H9 (cell line): ENCODE measurements around the gene ALG8. TPM values are rescaled to one million over a fixed set of nuclear protein-coding genes. Genes with fewer than 3 reads are reported as not detected.

ENCODE experiments used
- DNase-seq: peaks from one replicate; pipeline ENCODE4 v3.0.0-alpha.2; 2017
- H2AFZ ChIP-seq: one replicate; pipeline ENCODE4 v1.6.1; 2013; ENCODE audit warnings: mild to moderate bottlenecking, low read length, control low read depth, moderate library complexity
- H2AK5ac ChIP-seq: 2 replicates; pipeline ENCODE4 v1.6.1; 2013; ENCODE audit warnings: low read length, control low read depth, mixed read lengths; ENCODE audit not compliant: insufficient read length
- H2BK120ac ChIP-seq: one replicate; pipeline ENCODE4 v1.6.1; 2013; ENCODE audit warnings: low read depth, mild to moderate bottlenecking, low read length, control low read depth, inconsistent platforms; ENCODE audit not compliant: poor library complexity, severe bottlenecking
- H2BK12ac ChIP-seq: 2 replicates; pipeline ENCODE4 v1.6.1; 2013; ENCODE audit warnings: low read length, control low read depth, mixed read lengths, low read depth; ENCODE audit not compliant: insufficient read length
- H2BK15ac ChIP-seq: 2 replicates; pipeline ENCODE4 v1.6.1; 2013; ENCODE audit warnings: low read depth, low read length, control low read depth
- H2BK20ac ChIP-seq: one replicate; pipeline ENCODE4 v1.6.1; 2013; ENCODE audit warnings: low read depth, mild to moderate bottlenecking, low read length, control low read depth, inconsistent platforms; ENCODE audit not compliant: poor library complexity, severe bottlenecking
- H2BK5ac ChIP-seq: 2 replicates; pipeline ENCODE4 v1.6.1; 2013; ENCODE audit warnings: low read length, control low read depth, mixed read lengths; ENCODE audit not compliant: insufficient read length
- H3K14ac ChIP-seq: 2 replicates; pipeline ENCODE4 v1.6.1; 2013; ENCODE audit warnings: low read length, control low read depth; ENCODE audit not compliant: insufficient read depth
- H3K18ac ChIP-seq: 2 replicates; pipeline ENCODE4 v1.6.1; 2013; ENCODE audit warnings: low read depth, mild to moderate bottlenecking, mixed read lengths, low read length, control low read depth; ENCODE audit not compliant: insufficient read length
- H3K23ac ChIP-seq: 2 replicates; pipeline ENCODE4 v1.6.1; 2013; ENCODE audit warnings: low read length, control low read depth, mixed read lengths, low read depth; ENCODE audit not compliant: insufficient read length
- H3K23me2 ChIP-seq: 2 replicates; pipeline ENCODE4 v1.6.1; 2013; ENCODE audit warnings: low read depth, mild to moderate bottlenecking, mixed read lengths, low read length, control low read depth; ENCODE audit not compliant: insufficient read length, poor library complexity, severe bottlenecking
- H3K27ac ChIP-seq: 2 replicates; pipeline ENCODE4 v1.5.1; 2013; ENCODE audit warnings: low read length, control low read depth, mixed read lengths, low read depth; ENCODE audit not compliant: insufficient read length
- H3K27me3 ChIP-seq: 2 replicates; pipeline ENCODE4 v1.6.1; 2013; ENCODE audit warnings: low read length, control low read depth, inconsistent platforms; ENCODE audit not compliant: insufficient read depth
- H3K4ac ChIP-seq: 2 replicates; pipeline ENCODE4 v1.6.1; 2013; ENCODE audit warnings: low read depth, mild to moderate bottlenecking, control low read depth, inconsistent platforms, low read length, moderate library complexity
- H3K4me1 ChIP-seq: 2 replicates; pipeline ENCODE4 v1.6.1; 2013; ENCODE audit warnings: low read length, control low read depth, inconsistent platforms; ENCODE audit not compliant: insufficient read depth
- H3K4me2 ChIP-seq: 2 replicates; pipeline ENCODE4 v1.6.1; 2013; ENCODE audit warnings: low read length, control low read depth, mixed read lengths; ENCODE audit not compliant: insufficient read length, insufficient read depth
- H3K56ac ChIP-seq: 2 replicates; pipeline ENCODE4 v1.6.1; 2013; ENCODE audit warnings: low read depth, mild to moderate bottlenecking, mixed read lengths, low read length, control low read depth; ENCODE audit not compliant: insufficient read length
- H3K79me1 ChIP-seq: 2 replicates; pipeline ENCODE4 v1.6.1; 2013; ENCODE audit warnings: low read depth, mild to moderate bottlenecking, moderate library complexity, low read length, control low read depth, inconsistent platforms; ENCODE audit not compliant: insufficient read depth, poor library complexity, severe bottlenecking
- H3K79me2 ChIP-seq: 2 replicates; pipeline ENCODE4 v1.6.1; 2013; ENCODE audit warnings: low read length, control low read depth, inconsistent platforms; ENCODE audit not compliant: insufficient read depth
- H3K9ac ChIP-seq: 2 replicates; pipeline ENCODE4 v1.6.1; 2013; ENCODE audit warnings: low read length, control low read depth, mixed read lengths; ENCODE audit not compliant: insufficient read length; ENCODE audit errors: extremely low read depth
- H3K9me3 ChIP-seq: one replicate; pipeline ENCODE4 v1.6.1; 2013; ENCODE audit warnings: low read depth, low read length, inconsistent platforms; ENCODE audit not compliant: control insufficient read depth
- H3T11ph ChIP-seq: one replicate; pipeline ENCODE4 v1.6.1; 2013; ENCODE audit warnings: mild to moderate bottlenecking, low read length, control low read depth, inconsistent platforms
- H4K20me1 ChIP-seq: one replicate; pipeline ENCODE4 v1.6.1; 2013; ENCODE audit not compliant: control insufficient read depth, insufficient read length, insufficient read depth
- H4K5ac ChIP-seq: 2 replicates; pipeline ENCODE4 v1.6.1; 2013; ENCODE audit warnings: low read depth, mild to moderate bottlenecking, mixed read lengths, low read length, control low read depth; ENCODE audit not compliant: insufficient read length
- H4K8ac ChIP-seq: replicated peaks from 2 replicates; pipeline ENCODE4 v1.6.1; 2013; ENCODE audit warnings: low read length, control low read depth, mixed read lengths, low read depth; ENCODE audit not compliant: insufficient read length
- H4K91ac ChIP-seq: 2 replicates; pipeline ENCODE4 v1.6.1; 2013; ENCODE audit warnings: low read depth, mild to moderate bottlenecking, moderate library complexity, mixed read lengths, low read length, control low read depth; ENCODE audit not compliant: insufficient read length
- H3K27ac Mint-ChIP-seq, 3 experiments: 2 replicates in 2 of 3; 3 replicates in 1 of 3; pipeline ENCODE4 v1.8.0; 2020 to 2021; ENCODE audit warnings: mixed read lengths in 3 of 3, mild to moderate bottlenecking in 1 of 3, moderate library complexity in 1 of 3
- H3K27me3 Mint-ChIP-seq: 2 replicates; pipeline ENCODE4 v1.8.0; 2021; ENCODE audit warnings: low read depth, mild to moderate bottlenecking, moderate library complexity, mixed read lengths
- H3K36me3 Mint-ChIP-seq, 3 experiments: 2 replicates in 2 of 3; 3 replicates in 1 of 3; pipeline ENCODE4 v1.8.0; 2020 to 2021; ENCODE audit warnings: low read depth in 3 of 3, mixed read lengths in 3 of 3; ENCODE audit not compliant: insufficient read depth in 1 of 3
- H3K4me1 Mint-ChIP-seq, 2 experiments: 2 replicates each; pipeline ENCODE4 v1.8.0; 2020; ENCODE audit warnings: mixed read lengths in 2 of 2
- H3K4me3 Mint-ChIP-seq, 2 experiments: 2 replicates in 1 of 2; 3 replicates in 1 of 2; pipeline ENCODE4 v1.8.0; 2020 to 2021; ENCODE audit warnings: mild to moderate bottlenecking in 2 of 2, mixed read lengths in 2 of 2, moderate library complexity in 1 of 2
- H3K9me3 Mint-ChIP-seq, 2 experiments: 2 replicates in 1 of 2; 3 replicates in 1 of 2; pipeline ENCODE4 v1.8.0; 2020; ENCODE audit warnings: mild to moderate bottlenecking in 2 of 2, mixed read lengths in 2 of 2, moderate library complexity in 1 of 2
- WGBS: extraction: QIAGEN DNeasy Blood & Tissue Kit; methylation state at CpG from one replicate; pipeline ENCODE4 v1.1.7; 2013; ENCODE audit warnings: missing lambda C conversion rate, low lambda C conversion rate, mixed read lengths; ENCODE audit not compliant: insufficient read length; ENCODE audit errors: extremely low coverage; 5-methylcytosine and 5-hydroxymethylcytosine counted together
- total RNA-seq: library from RNA; stranded (reverse); gene quantifications from 2 replicates; pipeline ENCODE4 v1.2.1, GENCODE V29; 2021
- TF ChIP-seq, protein P1 (sequence below): fragments of 200-600 bp; sonication (generic); conservative IDR thresholded peaks from 3 replicates; pipeline ENCODE4 v1.8.0; 2021; ENCODE audit warnings: antibody characterized with exemption, mild to moderate bottlenecking

ALG8 gene
- total RNA-seq, 1 experiment from 2014 or later, result 77.5 TPM

DNA sequence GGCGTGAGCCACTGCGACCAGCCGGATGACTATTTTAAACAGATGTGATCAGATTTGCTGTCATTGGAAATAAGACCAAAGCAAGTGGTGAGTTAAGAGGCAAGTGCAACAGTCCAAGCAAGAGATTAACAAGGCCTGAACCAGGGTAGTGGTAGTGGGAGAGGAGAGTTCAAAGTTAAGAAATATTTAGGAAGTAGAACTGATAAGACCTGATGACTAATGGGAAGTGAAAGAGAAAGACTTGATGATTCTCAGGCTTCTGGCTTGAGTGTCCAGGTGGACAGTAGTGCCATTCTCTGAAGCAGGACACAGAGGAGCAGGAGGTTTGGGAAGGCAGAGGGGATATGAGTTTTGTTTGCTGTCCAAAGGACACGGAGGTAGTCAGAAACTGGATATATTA lies 67.0 kb downstream of the ALG8 start:
- H2BK5ac ChIP-seq, result no peak overlapping the region
- H3K4me3 Mint-ChIP-seq, result no peak overlapping the region
- H3K9ac ChIP-seq, result no peak overlapping the region
- no peak overlapping the region for H3T11ph ChIP-seq
- no peak for DNase-seq
- no peak overlapping the region for H3K23ac ChIP-seq
- no peaks in the 10 kb centered on the region for H3K9me3 ChIP-seq
- no peak overlapping the region for H3K14ac ChIP-seq
- no peak overlapping the region for H3K4me2 ChIP-seq
- no peaks in the 10 kb centered on the region for H3K9me3 Mint-ChIP-seq
- H3K79me1 ChIP-seq, result no peaks in the 10 kb centered on the region
- H3K18ac ChIP-seq, result no peak overlapping the region
- no peaks in the 10 kb centered on the region for H3K27me3 Mint-ChIP-seq
- no peak overlapping the region for H3K27ac ChIP-seq
- H2AK5ac ChIP-seq, result no peak overlapping the region
- no peak overlapping the region for H4K8ac ChIP-seq
- TF ChIP-seq, protein P1, sequence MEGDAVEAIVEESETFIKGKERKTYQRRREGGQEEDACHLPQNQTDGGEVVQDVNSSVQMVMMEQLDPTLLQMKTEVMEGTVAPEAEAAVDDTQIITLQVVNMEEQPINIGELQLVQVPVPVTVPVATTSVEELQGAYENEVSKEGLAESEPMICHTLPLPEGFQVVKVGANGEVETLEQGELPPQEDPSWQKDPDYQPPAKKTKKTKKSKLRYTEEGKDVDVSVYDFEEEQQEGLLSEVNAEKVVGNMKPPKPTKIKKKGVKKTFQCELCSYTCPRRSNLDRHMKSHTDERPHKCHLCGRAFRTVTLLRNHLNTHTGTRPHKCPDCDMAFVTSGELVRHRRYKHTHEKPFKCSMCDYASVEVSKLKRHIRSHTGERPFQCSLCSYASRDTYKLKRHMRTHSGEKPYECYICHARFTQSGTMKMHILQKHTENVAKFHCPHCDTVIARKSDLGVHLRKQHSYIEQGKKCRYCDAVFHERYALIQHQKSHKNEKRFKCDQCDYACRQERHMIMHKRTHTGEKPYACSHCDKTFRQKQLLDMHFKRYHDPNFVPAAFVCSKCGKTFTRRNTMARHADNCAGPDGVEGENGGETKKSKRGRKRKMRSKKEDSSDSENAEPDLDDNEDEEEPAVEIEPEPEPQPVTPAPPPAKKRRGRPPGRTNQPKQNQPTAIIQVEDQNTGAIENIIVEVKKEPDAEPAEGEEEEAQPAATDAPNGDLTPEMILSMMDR, result no peak
- H3K27me3 ChIP-seq, result no peaks in the 10 kb centered on the region
- H3K4me1 Mint-ChIP-seq, result peaks cover 0 to 4% of the 10 kb centered on the region in 2 experiments; a peak in 2 of 4 replicates
- H4K91ac ChIP-seq, result no peak overlapping the region
- no peak overlapping the region for H3K27ac Mint-ChIP-seq
- peaks cover 18 to 47% (median 42%) of the 10 kb centered on the region in 3 experiments; a peak in 6 of 7 replicates for H3K36me3 Mint-ChIP-seq
- H4K5ac ChIP-seq, result no peak overlapping the region
- H2BK20ac ChIP-seq, result no peak overlapping the region
- H4K20me1 ChIP-seq, result no peaks in the 10 kb centered on the region
- no peak overlapping the region for H2AFZ ChIP-seq
- H2BK15ac ChIP-seq, result no peak overlapping the region
- peaks cover 11% of the 10 kb centered on the region; the same call in 1 of the 2 replicates for H3K79me2 ChIP-seq
- no peak overlapping the region for H3K4ac ChIP-seq
- H2BK12ac ChIP-seq, result no peak overlapping the region
- WGBS, result no CpG with 5 or more reads among the region's 4 CpGs
- no peaks in the 10 kb centered on the region for H3K4me1 ChIP-seq
- no peak overlapping the region for H2BK120ac ChIP-seq
- H3K56ac ChIP-seq, result no peak overlapping the region
- no peaks in the 10 kb centered on the region for H3K23me2 ChIP-seq
